Keratinocyte (primary cell): ENCODE results near the gene TBC1D14.

Source experiments
- EZH2 ChIP-seq: IDR thresholded peaks from one replicate; pipeline ENCODE4 v1.6.1; 2012; ENCODE audit warnings: inconsistent platforms, mild to moderate bottlenecking, low read length, moderate library complexity
- TF ChIP-seq, protein P1 (sequence below), 3 experiments: IDR thresholded peaks in 1 of 3; conservative IDR thresholded peaks in 1 of 3; optimal IDR thresholded peaks in 1 of 3; 2 replicates in 2 of 3; 3 replicates in 1 of 3; pipeline versions ENCODE3 to v1.5.1; 2011; ENCODE audit warnings: low read length in 3 of 3, mild to moderate bottlenecking in 3 of 3, moderate library complexity in 2 of 3, control low read depth in 1 of 3, inconsistent platforms in 1 of 3; ENCODE audit not compliant: insufficient read depth in 2 of 3; ENCODE audit errors: extremely low read depth in 1 of 3

DNA sequence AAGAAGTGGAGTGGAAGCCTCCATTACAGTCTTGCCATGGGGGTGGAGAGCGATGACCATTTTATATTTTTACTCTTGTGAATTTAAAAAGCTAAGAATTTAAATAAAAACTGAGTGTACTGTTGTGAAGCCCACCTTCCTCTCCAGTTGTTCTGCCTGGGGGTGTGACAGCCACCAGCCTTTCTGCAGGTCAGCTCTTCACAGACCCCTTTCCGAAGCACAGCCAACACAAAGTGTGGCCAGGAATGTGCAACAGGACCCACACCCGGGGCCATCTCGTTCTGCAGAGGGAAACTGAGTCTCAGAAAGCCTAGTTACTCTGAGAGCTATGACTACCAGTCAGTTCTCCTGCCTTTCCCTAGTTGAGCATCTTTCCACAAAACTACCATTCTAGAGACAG, 156.9 kb downstream of the TBC1D14 start:
- no peak for TF ChIP-seq EZH2
- TF ChIP-seq, protein P1, sequence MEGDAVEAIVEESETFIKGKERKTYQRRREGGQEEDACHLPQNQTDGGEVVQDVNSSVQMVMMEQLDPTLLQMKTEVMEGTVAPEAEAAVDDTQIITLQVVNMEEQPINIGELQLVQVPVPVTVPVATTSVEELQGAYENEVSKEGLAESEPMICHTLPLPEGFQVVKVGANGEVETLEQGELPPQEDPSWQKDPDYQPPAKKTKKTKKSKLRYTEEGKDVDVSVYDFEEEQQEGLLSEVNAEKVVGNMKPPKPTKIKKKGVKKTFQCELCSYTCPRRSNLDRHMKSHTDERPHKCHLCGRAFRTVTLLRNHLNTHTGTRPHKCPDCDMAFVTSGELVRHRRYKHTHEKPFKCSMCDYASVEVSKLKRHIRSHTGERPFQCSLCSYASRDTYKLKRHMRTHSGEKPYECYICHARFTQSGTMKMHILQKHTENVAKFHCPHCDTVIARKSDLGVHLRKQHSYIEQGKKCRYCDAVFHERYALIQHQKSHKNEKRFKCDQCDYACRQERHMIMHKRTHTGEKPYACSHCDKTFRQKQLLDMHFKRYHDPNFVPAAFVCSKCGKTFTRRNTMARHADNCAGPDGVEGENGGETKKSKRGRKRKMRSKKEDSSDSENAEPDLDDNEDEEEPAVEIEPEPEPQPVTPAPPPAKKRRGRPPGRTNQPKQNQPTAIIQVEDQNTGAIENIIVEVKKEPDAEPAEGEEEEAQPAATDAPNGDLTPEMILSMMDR (optimal IDR thresholded peaks at IDR 0.05 in 1 of 3, IDR thresholded peaks at IDR 0.05 in 1 of 3, conservative IDR thresholded peaks at IDR 0.05 in 1 of 3; ENCODE audit: extremely low read depth in 1 of 3, insufficient read depth in 2 of 3, low read length in 3 of 3) = no peak
